Measurements from ENCODE around the gene RING1.

Gene RING1

DNA sequence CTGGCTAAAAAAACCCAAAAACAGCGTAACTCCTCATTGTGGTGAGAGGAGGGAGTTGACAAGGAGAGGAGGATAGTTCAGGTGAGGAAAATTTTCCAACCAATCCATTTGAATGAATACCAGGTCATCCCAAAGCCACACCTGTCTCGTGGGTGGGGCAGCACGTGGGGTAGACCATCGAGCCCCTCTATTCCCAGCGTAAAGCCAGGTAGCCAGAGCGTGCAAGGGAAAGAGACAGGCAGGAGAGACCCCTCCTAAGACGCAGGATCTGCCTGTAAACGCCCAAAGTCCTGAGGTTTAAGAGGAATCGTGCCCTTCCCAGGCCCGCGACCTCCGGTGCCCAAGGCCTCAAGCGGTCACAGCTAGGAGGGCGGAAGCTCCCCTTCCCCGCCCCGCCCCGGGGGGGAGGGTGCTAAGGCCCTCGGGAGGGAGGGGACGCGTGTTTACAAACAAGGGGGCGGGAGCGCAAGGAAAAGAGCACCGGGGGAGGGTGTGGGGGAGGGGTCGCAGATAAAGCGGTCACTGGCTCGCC lies 8.5 kb upstream of the RING1 start:
- H3K4me2 ChIP-seq = peak overlapping the region; percentile 97
- no peaks in the 10 kb centered on the region for H3K27me3 ChIP-seq
- TF ChIP-seq Cebpa-rat (IDR thresholded peaks at IDR 0.05) = no peak
- H3K4me3 ChIP-seq = peak overlapping the region; percentile 85
- peak overlapping the region; percentile 97 for H3K9ac ChIP-seq
- peaks cover 52% of the 10 kb centered on the region for H4K20me1 ChIP-seq
- no peaks in the 10 kb centered on the region for H3K9me3 ChIP-seq
- peaks cover 49% of the 10 kb centered on the region for H3K4me1 ChIP-seq
- peaks cover 59% of the 10 kb centered on the region for H3K36me3 ChIP-seq
- H3K27ac ChIP-seq = peak overlapping the region; percentile 96

DNA sequence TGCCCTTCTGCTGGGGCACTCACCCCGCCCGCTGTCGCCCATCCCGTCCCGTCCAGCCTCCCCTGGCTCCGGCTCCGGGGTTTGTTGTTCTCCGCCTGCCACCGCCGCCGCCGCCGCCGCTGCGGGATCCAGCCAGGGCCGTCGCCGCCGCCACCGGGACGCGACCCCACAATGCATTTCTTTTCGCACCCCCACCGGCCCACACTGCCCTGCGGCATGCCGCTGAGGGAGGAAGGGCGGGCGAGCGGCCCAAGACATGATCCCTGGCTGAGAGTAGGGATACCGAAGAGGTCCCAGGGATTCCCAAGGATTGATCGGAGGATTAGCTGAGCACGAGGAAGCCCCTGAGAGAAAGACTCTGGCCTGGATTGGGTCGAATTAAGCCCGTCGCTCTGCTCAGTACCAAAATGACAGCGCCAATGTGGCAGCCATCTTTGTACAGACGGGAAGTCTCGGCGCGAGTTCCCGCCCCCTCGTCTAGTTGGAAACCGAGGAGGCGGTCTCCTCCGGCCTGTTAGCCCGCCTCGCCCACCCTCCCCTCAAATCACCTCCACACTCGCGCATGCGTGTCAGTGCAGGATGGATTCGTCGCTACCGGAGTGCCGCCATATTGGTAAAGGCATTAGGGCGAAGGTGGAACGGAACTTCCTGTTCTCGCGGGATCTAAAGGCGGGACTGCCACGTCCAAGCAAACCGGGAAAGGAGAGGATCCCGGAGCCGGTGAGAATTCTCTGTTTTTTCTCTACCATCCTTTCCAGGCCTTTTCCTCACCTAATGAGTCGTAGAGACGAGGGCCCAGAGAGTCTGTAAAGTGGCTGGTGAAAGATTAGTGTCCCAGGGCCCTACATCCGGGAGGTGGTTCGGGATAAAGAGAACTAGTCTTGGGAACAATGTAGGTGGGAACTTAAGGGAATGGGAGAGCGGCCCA lies 7.8 kb upstream of the RING1 start, which contains the start of the genes RXRB and SLC39A7:
TSS of gene RXRB (minus strand) at position 447 of the 928 bp plus-strand sequence. CDS start at position 258, 189 bp downstream.
TSS of gene SLC39A7 (plus strand) at position 649 of the 928 bp plus-strand sequence. CDS start 379 bp downstream, outside the sequence.
- Histone ChIP-seq H3K27ac (peak within 1 kb of the TSS; percentile 96), H3K4me3 (peak within 1 kb of the TSS; percentile 85), H3K36me3 (peaks cover 52% of the 10 kb centered on the region), H4K20me1 (peaks cover 45% of the 10 kb centered on the region), H3K4me2 (peak within 1 kb of the TSS; percentile 100), H3K9ac (peak within 1 kb of the TSS; percentile 97), H3K9me3 (no peaks in the 10 kb centered on the region), H3K27me3 (0 out of 2 replicates have a peak, but pooled peaks cover under 1% of the 10 kb centered on the region), H3K4me1 (peaks cover 56% of the 10 kb centered on the region)
- no peak for TF ChIP-seq Cebpa-rat (IDR thresholded peaks at IDR 0.05)

DNA sequence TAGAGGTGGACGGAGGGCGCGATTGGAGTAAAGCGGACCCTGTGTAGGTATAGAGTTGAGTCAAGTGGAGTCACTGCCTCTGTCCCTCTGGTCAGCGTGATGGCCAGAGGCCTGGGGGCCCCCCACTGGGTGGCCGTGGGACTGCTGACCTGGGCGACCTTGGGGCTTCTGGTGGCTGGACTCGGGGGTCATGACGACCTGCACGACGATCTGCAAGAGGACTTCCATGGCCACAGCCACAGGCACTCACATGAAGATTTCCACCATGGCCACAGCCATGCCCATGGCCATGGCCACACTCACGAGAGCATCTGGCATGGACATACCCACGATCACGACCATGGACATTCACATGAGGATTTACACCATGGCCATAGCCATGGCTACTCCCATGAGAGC lies 7.2 kb upstream of the RING1 start:
- H3K4me1 ChIP-seq = peaks cover 57% of the 10 kb centered on the region
- peaks cover 45% of the 10 kb centered on the region for H3K36me3 ChIP-seq
- TF ChIP-seq Cebpa-rat (IDR thresholded peaks at IDR 0.05) = no peak
- H4K20me1 ChIP-seq = peaks cover 40% of the 10 kb centered on the region
- peak overlapping the region; percentile 97 for H3K9ac ChIP-seq
- H3K4me3 ChIP-seq = peak overlapping the region; percentile 85
- peak overlapping the region; percentile 100 for H3K4me2 ChIP-seq
- H3K27me3 ChIP-seq = peaks cover 4% of the 10 kb centered on the region; the same call in 1 of the 2 replicates
- peak overlapping the region; percentile 96 for H3K27ac ChIP-seq
- no peaks in the 10 kb centered on the region for H3K9me3 ChIP-seq

DNA sequence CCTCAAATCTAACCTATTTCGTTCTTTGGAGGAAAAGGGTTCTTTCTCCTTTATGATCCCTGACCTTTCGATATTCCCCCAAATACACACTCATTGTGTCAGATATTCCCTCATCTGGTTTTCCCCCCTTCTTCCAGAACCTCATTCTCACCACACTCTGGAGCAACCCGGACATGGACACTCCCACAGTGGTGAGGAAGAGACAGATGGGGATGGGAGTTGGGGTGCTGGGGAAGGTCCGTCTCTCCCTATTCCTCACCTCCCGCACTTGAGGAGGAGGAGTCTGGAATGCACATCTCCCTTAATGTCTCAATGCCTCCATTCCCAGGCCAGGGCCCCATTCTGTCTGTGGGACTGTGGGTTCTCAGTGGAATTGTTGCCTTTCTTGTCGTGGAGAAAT lies 6.4 kb upstream of the RING1 start:
- Histone ChIP-seq H3K27ac (no peak overlapping the region), H4K20me1 (peaks cover 33% of the 10 kb centered on the region), H3K4me3 (peak overlapping the region; percentile 85), H3K27me3 (peaks cover 12% of the 10 kb centered on the region; the same call in 1 of the 2 replicates), H3K9me3 (no peaks in the 10 kb centered on the region), H3K9ac (peak overlapping the region; percentile 97), H3K36me3 (peaks cover 37% of the 10 kb centered on the region), H3K4me1 (peaks cover 57% of the 10 kb centered on the region), H3K4me2 (peak overlapping the region; percentile 100)
- TF ChIP-seq Cebpa-rat (IDR thresholded peaks at IDR 0.05) = no peak

DNA sequence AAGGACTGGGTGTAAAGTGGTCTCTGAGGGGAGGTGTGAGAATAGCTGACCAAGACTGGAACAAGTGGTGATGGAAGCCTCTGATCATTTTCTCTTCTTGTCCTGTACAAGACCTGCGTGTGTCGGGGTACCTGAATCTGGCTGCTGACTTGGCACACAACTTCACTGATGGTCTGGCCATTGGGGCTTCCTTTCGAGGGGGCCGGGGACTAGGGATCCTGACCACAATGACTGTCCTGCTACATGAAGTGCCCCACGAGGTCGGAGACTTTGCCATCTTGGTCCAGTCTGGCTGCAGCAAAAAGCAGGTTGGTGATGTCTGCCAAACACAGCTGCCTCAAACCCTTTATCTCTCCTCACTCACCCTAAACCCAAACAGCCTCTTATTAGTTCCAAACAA lies 5.5 kb upstream of the RING1 start:
- H3K9ac ChIP-seq = no peak overlapping the region
- no peak for TF ChIP-seq Cebpa-rat (IDR thresholded peaks at IDR 0.05)
- no peak overlapping the region for H3K27ac ChIP-seq
- peaks cover 12% of the 10 kb centered on the region; the same call in 1 of the 2 replicates for H3K27me3 ChIP-seq
- no peak overlapping the region for H3K4me3 ChIP-seq
- H3K9me3 ChIP-seq = no peaks in the 10 kb centered on the region
- peaks cover 24% of the 10 kb centered on the region for H4K20me1 ChIP-seq
- no peak overlapping the region for H3K4me2 ChIP-seq
- peaks cover 64% of the 10 kb centered on the region for H3K4me1 ChIP-seq
- H3K36me3 ChIP-seq = peaks cover 31% of the 10 kb centered on the region

DNA sequence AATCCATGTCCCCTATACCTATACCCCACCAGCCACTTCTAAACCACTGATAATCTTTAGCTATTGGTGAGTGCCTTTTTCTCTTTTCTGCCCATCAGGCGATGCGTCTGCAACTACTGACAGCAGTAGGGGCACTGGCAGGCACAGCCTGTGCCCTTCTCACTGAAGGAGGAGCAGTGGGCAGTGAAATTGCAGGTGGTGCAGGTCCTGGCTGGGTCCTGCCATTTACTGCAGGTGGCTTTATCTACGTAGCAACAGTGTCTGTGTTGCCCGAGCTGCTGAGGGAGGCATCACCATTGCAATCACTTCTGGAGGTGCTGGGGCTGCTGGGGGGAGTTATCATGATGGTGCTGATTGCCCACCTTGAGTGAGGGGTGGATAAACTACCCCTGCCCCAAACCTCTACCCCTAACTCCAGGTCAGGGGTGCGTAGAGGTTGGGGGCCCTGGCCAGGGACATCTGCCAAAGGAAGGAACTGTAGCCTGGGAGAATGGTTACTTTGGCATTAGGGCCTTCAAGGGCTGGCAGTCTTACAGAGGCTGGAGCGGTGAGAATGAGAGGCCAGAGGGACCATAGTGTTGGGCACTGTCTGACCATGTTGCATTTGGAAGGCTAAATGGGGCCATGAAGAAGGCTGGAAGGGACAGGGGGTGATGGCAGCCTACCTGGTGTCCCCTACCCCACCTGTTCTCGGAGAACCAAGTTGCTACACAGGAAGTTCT lies 4.7 kb upstream of the RING1 start:
- Histone ChIP-seq H3K27ac (no peak overlapping the region), H3K27me3 (peaks cover 12% of the 10 kb centered on the region; the same call in 1 of the 2 replicates), H3K9me3 (no peaks in the 10 kb centered on the region), H3K4me1 (peaks cover 58% of the 10 kb centered on the region), H4K20me1 (peaks cover 16% of the 10 kb centered on the region), H3K9ac (no peak overlapping the region), H3K4me3 (peak overlapping the region; percentile 85; the same call in 1 of the 2 replicates), H3K4me2 (peak overlapping the region; percentile 100), H3K36me3 (peaks cover 24% of the 10 kb centered on the region)
- no peak for TF ChIP-seq Cebpa-rat (IDR thresholded peaks at IDR 0.05)

DNA sequence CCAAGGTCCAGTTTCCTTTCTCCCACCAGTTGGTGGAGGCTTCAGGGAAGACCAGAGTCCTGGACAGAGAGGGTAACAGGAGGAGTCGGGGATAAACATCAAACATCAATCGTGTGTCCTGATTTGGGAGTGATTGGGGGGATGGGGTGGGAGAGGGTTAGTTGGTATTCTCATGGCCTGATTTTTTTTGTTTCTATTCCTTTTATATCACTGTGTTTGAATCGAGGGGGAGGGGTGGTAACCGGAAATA lies 4.2 kb upstream of the RING1 start:
- Histone ChIP-seq H3K4me2 (peak overlapping the region; percentile 100), H3K27me3 (peaks cover 12% of the 10 kb centered on the region; the same call in 1 of the 2 replicates), H4K20me1 (peaks cover 15% of the 10 kb centered on the region; the same call in 1 of the 2 replicates), H3K4me1 (peaks cover 58% of the 10 kb centered on the region), H3K9ac (no peak overlapping the region), H3K36me3 (peaks cover 24% of the 10 kb centered on the region), H3K4me3 (peak overlapping the region; percentile 85), H3K27ac (no peak overlapping the region), H3K9me3 (no peaks in the 10 kb centered on the region)
- TF ChIP-seq Cebpa-rat (IDR thresholded peaks at IDR 0.05) = no peak

DNA sequence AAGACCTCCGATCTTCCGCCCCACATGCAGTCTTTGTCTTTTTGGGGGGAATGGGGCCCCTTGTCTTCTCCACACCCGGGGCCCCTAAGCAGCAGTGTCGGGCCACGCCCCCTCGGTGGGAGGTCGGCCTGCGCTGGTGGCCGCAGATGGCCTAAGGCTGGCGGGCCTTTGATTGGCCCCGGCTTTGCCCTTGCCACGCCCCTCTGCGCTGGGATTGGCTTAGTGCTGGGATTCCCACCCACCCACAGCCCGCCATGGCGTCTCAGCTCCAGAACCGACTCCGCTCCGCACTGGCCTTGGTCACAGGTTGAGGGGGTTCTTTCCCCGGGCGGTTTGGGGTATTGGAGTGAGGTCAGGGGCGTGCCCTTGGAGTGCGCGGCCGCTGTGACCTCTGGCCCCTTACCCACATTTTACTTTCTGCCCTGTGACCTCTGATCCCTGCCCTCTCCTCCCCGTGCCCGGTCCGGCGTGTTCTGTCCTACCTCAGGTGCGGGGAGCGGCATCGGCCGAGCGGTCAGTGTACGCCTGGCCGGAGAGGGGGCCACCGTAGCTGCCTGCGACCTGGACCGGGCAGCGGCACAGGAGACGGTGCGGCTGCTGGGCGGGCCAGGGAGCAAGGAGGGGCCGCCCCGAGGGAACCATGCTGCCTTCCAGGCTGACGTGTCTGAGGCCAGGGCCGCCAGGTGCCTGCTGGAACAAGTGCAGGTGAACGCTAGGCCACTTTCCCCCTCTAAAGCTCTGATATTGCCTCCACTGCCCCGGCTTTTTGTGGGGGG lies 3.7 kb upstream of the RING1 start, which contains the start of gene HSD17B8:
TSS of gene HSD17B8 (plus strand) at position 241 of the 776 bp plus-strand sequence. CDS start at position 255, 14 bp downstream.
- peaks cover 27% of the 10 kb centered on the region for H3K36me3 ChIP-seq
- peak within 1 kb of the TSS; percentile 83 for H3K9ac ChIP-seq
- H3K4me1 ChIP-seq = peaks cover 58% of the 10 kb centered on the region
- peak within 1 kb of the TSS; percentile 85 for H3K4me3 ChIP-seq
- H3K9me3 ChIP-seq = no peaks in the 10 kb centered on the region
- peaks cover 15% of the 10 kb centered on the region; the same call in 1 of the 2 replicates for H4K20me1 ChIP-seq
- H3K27me3 ChIP-seq = peaks cover 12% of the 10 kb centered on the region; the same call in 1 of the 2 replicates
- H3K4me2 ChIP-seq = peak within 1 kb of the TSS; percentile 100
- peak within 1 kb of the TSS; percentile 65 for H3K27ac ChIP-seq
- TF ChIP-seq Cebpa-rat (IDR thresholded peaks at IDR 0.05) = no peak
